K562 (cell line): ENCODE measurements around the gene GCHFR.

Experiments
- ARID2 ChIP-seq: fragments of 450-650 bp; IDR thresholded peaks from 2 replicates; pipeline ENCODE4 v1.6.1; 2017; ENCODE audit warnings: antibody characterized with exemption, mild to moderate bottlenecking
- BRD9 ChIP-seq: fragments of 450-650 bp; IDR thresholded peaks from 2 replicates; pipeline ENCODE4 v1.6.1; 2018; ENCODE audit warnings: low read depth; ENCODE audit not compliant: partially characterized antibody
- EZH2 ChIP-seq: IDR thresholded peaks from 2 replicates; pipeline ENCODE4 v1.6.1; 2012; ENCODE audit warnings: low read depth, mild to moderate bottlenecking, inconsistent platforms, low read length, borderline replicate concordance
- JUND ChIP-seq, 2 experiments: IDR thresholded peaks; 2 replicates in 1 of 2; 3 replicates in 1 of 2; pipeline ENCODE4 v1.6.1; 2011; ENCODE audit warnings: borderline replicate concordance in 2 of 2, low read depth in 2 of 2, low read length in 2 of 2, improper control_type of control experiment in 1 of 2, missing biosample characterization in 1 of 2, missing genetic modification characterization in 1 of 2, missing genetic modification reagents in 1 of 2
- PHB2 ChIP-seq: fragments of 450-650 bp; IDR thresholded peaks from 2 replicates; pipeline ENCODE4 v1.6.1; 2017; ENCODE audit warnings: low read depth
- POLR2AphosphoS5 ChIP-seq: IDR thresholded peaks from 2 replicates; pipeline ENCODE4 v1.6.1; 2011; ENCODE audit warnings: mild to moderate bottlenecking, low read depth, low read length, moderate library complexity; ENCODE audit not compliant: control insufficient read depth, insufficient read depth
- SIN3A ChIP-seq, 2 experiments: fragments of 150-350 bp in 1 of 2; IDR thresholded peaks; 2 replicates each; pipeline ENCODE4 v1.6.1; 2011 to 2016; ENCODE audit warnings: borderline replicate concordance in 2 of 2, low read depth in 2 of 2, low read length in 2 of 2, mild to moderate bottlenecking in 2 of 2, moderate library complexity in 2 of 2; ENCODE audit not compliant: control insufficient read depth in 1 of 2
- SRSF3 ChIP-seq: fragments of 200-400 bp; formaldehyde crosslinking; IDR thresholded peaks from 2 replicates; pipeline ENCODE4 v1.6.1; 2016; ENCODE audit warnings: mild to moderate bottlenecking, low read length, moderate library complexity; ENCODE audit not compliant: insufficient read depth
- TRIM24 ChIP-seq, 2 experiments: fragments of 450-650 bp; IDR thresholded peaks; 2 replicates each; pipeline ENCODE4 v1.6.1; 2016
- ZBTB17 ChIP-seq: fragments of 450-650 bp; formaldehyde crosslinking; IDR thresholded peaks from 2 replicates; pipeline ENCODE4 v1.4.0; 2020; ENCODE audit warnings: mild to moderate bottlenecking
- TF ChIP-seq, protein P1 (sequence below): sonication (generic); formaldehyde crosslinking; IDR thresholded peaks from 2 replicates; pipeline ENCODE4 v1.8.0; 2022; ENCODE audit warnings: mild to moderate bottlenecking, low read depth, missing genetic modification reagents
- TF ChIP-seq, protein P2 (sequence below): sonication (generic); formaldehyde crosslinking; IDR thresholded peaks from 2 replicates; pipeline ENCODE4 v1.8.1; 2023; ENCODE audit warnings: mild to moderate bottlenecking, missing genetic modification reagents

DNA sequence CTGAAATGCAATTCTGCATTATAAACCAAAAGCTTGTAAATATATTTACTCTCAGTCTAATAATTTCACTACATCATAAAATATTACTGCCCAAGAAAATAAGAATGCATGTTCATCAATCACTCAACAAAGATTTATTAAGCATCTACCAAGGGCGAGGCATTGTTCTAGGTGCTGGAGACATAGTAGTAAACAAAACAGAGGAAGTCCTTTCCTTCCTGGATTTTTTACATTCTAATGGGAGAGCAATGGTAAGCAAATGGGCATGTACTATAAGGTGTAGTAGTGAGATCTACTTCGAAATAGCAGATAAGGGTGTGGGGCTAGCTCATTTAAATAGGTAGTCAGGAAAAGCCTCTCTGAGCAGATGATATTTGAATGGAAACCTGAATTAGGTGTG is 32.2 kb downstream of the GCHFR start:
- TF ChIP-seq JUND (IDR thresholded peaks at IDR 0.05; ENCODE audit: borderline replicate concordance, low read depth, low read length): no peak
- no peak for TF ChIP-seq JUND (tag; IDR thresholded peaks at IDR 0.05; ENCODE audit: borderline replicate concordance, low read depth, low read length)
- TF ChIP-seq PHB2: no peak
- no peak for TF ChIP-seq SIN3A (IDR thresholded peaks at IDR 0.05; ENCODE audit: borderline replicate concordance in 2 of 2, control insufficient read depth in 1 of 2, low read depth in 2 of 2, low read length in 2 of 2)
- TF ChIP-seq TRIM24 (IDR thresholded peaks at IDR 0.05): no peak
- TF ChIP-seq EZH2: no peak
- TF ChIP-seq, protein P1, sequence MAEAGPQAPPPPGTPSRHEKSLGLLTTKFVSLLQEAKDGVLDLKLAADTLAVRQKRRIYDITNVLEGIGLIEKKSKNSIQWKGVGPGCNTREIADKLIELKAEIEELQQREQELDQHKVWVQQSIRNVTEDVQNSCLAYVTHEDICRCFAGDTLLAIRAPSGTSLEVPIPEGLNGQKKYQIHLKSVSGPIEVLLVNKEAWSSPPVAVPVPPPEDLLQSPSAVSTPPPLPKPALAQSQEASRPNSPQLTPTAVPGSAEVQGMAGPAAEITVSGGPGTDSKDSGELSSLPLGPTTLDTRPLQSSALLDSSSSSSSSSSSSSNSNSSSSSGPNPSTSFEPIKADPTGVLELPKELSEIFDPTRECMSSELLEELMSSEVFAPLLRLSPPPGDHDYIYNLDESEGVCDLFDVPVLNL: no peak
- no peak for TF ChIP-seq SRSF3
- TF ChIP-seq, protein P2, sequence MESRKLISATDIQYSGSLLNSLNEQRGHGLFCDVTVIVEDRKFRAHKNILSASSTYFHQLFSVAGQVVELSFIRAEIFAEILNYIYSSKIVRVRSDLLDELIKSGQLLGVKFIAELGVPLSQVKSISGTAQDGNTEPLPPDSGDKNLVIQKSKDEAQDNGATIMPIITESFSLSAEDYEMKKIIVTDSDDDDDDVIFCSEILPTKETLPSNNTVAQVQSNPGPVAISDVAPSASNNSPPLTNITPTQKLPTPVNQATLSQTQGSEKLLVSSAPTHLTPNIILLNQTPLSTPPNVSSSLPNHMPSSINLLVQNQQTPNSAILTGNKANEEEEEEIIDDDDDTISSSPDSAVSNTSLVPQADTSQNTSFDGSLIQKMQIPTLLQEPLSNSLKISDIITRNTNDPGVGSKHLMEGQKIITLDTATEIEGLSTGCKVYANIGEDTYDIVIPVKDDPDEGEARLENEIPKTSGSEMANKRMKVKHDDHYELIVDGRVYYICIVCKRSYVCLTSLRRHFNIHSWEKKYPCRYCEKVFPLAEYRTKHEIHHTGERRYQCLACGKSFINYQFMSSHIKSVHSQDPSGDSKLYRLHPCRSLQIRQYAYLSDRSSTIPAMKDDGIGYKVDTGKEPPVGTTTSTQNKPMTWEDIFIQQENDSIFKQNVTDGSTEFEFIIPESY: no peak
- TF ChIP-seq BRD9: no peak
- TF ChIP-seq ARID2: no peak
- no peak for TF ChIP-seq POLR2AphosphoS5
- no peak for TF ChIP-seq ZBTB17 (CRISPR knock-in tag)
